ENCODE data around the gene SIX1. TPM values are rescaled to one million over a fixed set of nuclear protein-coding genes. Genes with fewer than 3 reads are reported as not detected.

The SIX1 gene
- polyA plus RNA-seq, 2 of the 4 experiments (the other 2 are of a cell fraction), result 4.4 to 7.2 TPM

DNA sequence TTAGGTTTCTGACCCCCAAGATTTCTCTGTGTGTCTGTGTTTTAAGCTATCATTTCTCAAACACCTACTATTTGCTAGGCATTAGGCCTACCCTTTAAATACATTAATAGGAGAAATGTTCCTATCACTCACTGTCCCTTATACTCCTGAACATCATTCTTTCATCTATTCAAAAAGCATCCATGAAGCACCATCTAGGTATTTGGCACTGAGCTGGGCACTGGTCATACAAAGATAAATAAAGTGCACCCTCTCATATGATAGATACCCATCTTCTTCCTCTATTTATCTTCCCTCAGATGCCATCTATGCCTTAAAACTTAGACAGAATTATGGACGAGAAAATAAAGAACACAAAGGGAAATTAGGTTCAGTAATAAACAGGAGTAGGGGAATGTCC lies 20.4 kb downstream of the SIX1 start:
- POLR2A ChIA-PET, result no interaction called here
- Histone ChIP-seq H3K9me3 (no peaks in the 10 kb centered on the region), H3K4me3 (no peak overlapping the region), H3K4me1 (peaks cover 6% of the 10 kb centered on the region; the same call in 2 of the 3 replicates), H3K27ac (no peak overlapping the region), H3K4me2 (no peak overlapping the region)
- DNase-seq (ENCODE audit: low read depth in 1 of 2, low spot score in 1 of 2) (no peak), ATAC-seq (no peak), FAIRE-seq (no peak)
- TF ChIP-seq FOXS1 (CRISPR knock-in tag; IDR thresholded peaks at IDR 0.05), result no peak
- no peak for TF ChIP-seq RAD21 (conservative IDR thresholded peaks at IDR 0.05 in 1 of 2, IDR thresholded peaks at IDR 0.05 in 1 of 2)
- no peak for TF ChIP-seq CHD4 (IDR thresholded peaks at IDR 0.05; ENCODE audit: borderline replicate concordance)
- CTCF ChIA-PET, result interaction anchor here (0.7 to 1.2 kb wide), 3 partner anchors 623 to 1498 kb away, joined by 3 read pairs; no protein-coding TSS in a partner anchor
- 50% methylated on average over 1 of the region's 1 CpG for WGBS (ENCODE audit: missing lambda C conversion rate)

DNA sequence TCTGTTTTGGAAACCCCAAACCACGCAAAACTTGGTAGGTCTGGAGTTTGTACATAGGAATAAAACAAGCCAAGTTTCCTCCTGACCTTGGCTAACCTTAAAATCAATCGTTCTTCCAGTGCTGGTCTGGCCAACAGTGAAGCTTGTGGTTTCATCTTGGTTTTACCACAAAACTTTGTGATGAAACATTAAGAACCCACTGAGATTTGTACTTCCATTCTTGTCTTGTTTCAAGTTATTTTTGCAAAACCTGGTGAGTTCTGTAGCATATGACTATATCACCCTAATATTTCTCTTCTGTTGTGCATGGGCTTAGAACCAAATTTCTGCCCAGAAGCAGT lies 26.4 kb downstream of the SIX1 start:
- H3K9me3 ChIP-seq, result no peaks in the 10 kb centered on the region
- TF ChIP-seq BHLHE40 (IDR thresholded peaks at IDR 0.05; ENCODE audit: low read depth, low read length) (no peak), CBX2 (IDR thresholded peaks at IDR 0.05; ENCODE audit: borderline replicate concordance, low read depth) (no peak), RAD21 (conservative IDR thresholded peaks at IDR 0.05 in 1 of 2, IDR thresholded peaks at IDR 0.05 in 1 of 2) (no peak), ZNF302 (CRISPR knock-in tag; IDR thresholded peaks at IDR 0.05) (no peak), PHF8 (IDR thresholded peaks at IDR 0.05; ENCODE audit: borderline replicate concordance, low read depth) (no peak), NPAS2 (CRISPR knock-in tag; IDR thresholded peaks at IDR 0.05; ENCODE audit: borderline replicate concordance) (no peak), MYC (IDR thresholded peaks at IDR 0.05; ENCODE audit: borderline replicate concordance, low read length) (no peak), NFE2L2 (conservative IDR thresholded peaks at IDR 0.05; ENCODE audit: low read length) (no peak), JUNB (IDR thresholded peaks at IDR 0.05) (no peak), POLR2A (IDR thresholded peaks at IDR 0.05; ENCODE audit: low read length) (no peak), EP300 (IDR thresholded peaks at IDR 0.05) (no peak), POLR2AphosphoS2 (conservative IDR thresholded peaks at IDR 0.05; ENCODE audit: low read length) (no peak), KDM1A (IDR thresholded peaks at IDR 0.05; ENCODE audit: low read depth) (no peak), RNF2 (IDR thresholded peaks at IDR 0.05; ENCODE audit: borderline replicate concordance, low read depth) (no peak), MAFK (IDR thresholded peaks at IDR 0.05; ENCODE audit: partially characterized antibody) (no peak), TFCP2L1 (CRISPR knock-in tag; IDR thresholded peaks at IDR 0.05) (no peak)
- TF ChIP-seq, protein P1, sequence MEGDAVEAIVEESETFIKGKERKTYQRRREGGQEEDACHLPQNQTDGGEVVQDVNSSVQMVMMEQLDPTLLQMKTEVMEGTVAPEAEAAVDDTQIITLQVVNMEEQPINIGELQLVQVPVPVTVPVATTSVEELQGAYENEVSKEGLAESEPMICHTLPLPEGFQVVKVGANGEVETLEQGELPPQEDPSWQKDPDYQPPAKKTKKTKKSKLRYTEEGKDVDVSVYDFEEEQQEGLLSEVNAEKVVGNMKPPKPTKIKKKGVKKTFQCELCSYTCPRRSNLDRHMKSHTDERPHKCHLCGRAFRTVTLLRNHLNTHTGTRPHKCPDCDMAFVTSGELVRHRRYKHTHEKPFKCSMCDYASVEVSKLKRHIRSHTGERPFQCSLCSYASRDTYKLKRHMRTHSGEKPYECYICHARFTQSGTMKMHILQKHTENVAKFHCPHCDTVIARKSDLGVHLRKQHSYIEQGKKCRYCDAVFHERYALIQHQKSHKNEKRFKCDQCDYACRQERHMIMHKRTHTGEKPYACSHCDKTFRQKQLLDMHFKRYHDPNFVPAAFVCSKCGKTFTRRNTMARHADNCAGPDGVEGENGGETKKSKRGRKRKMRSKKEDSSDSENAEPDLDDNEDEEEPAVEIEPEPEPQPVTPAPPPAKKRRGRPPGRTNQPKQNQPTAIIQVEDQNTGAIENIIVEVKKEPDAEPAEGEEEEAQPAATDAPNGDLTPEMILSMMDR (IDR thresholded peaks at IDR 0.05), result no peak
- TF ChIP-seq, protein P2, sequence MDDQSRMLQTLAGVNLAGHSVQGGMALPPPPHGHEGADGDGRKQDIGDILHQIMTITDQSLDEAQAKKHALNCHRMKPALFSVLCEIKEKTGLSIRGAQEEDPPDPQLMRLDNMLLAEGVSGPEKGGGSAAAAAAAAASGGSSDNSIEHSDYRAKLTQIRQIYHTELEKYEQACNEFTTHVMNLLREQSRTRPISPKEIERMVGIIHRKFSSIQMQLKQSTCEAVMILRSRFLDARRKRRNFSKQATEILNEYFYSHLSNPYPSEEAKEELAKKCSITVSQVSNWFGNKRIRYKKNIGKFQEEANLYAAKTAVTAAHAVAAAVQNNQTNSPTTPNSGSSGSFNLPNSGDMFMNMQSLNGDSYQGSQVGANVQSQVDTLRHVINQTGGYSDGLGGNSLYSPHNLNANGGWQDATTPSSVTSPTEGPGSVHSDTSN (IDR thresholded peaks at IDR 0.05), result no peak
- TF ChIP-seq, protein P3, sequence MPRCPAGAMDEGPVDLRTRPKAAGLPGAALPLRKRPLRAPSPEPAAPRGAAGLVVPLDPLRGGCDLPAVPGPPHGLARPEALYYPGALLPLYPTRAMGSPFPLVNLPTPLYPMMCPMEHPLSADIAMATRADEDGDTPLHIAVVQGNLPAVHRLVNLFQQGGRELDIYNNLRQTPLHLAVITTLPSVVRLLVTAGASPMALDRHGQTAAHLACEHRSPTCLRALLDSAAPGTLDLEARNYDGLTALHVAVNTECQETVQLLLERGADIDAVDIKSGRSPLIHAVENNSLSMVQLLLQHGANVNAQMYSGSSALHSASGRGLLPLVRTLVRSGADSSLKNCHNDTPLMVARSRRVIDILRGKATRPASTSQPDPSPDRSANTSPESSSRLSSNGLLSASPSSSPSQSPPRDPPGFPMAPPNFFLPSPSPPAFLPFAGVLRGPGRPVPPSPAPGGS (IDR thresholded peaks at IDR 0.05), result no peak
- 28% methylated on average over 2 of the region's 2 CpGs for WGBS (ENCODE audit: missing lambda C conversion rate)
- no peak overlapping the region for H3K4me3 ChIP-seq
- ChIA-PET POLR2A (no interaction called here), CTCF (interaction anchor here (0.6 to 3.1 kb wide), 4 partner anchors 16 to 630 kb away, joined by 3 to 78 read pairs (median 3); no protein-coding TSS in a partner anchor)
- no peak overlapping the region for H3K27ac ChIP-seq
- DNase-seq (ENCODE audit: low read depth in 1 of 2, low spot score in 1 of 2) (no peak), FAIRE-seq (no peak), ATAC-seq (no peak)
- H3K4me2 ChIP-seq, result no peak overlapping the region
- H3K4me1 ChIP-seq, result peaks cover 6% of the 10 kb centered on the region; the same call in 2 of the 3 replicates

All from A549 (cell line).